Superior temporal gyrus (tissue), 1 donor: ENCODE data around the gene ARF1.

Source experiments
- DNase-seq: peaks from one replicate; pipeline ENCODE4 v3.0.0-alpha.2; 2016; ENCODE audit errors: extremely low spot score

ARF1 gene

GRCh38 chr1:228050571-228051231, 31.8 kb upstream of the ARF1 start:
- no peak for DNase-seq

- DNase-seq = no peak
Measured at GRCh38 chr1:228058172-228058948, 24.1 kb upstream of the ARF1 start.

GRCh38 chr1:228058949-228059633, 23.4 kb upstream of the ARF1 start:
- no peak for DNase-seq

GRCh38 chr1:228059634-228060457, 22.7 kb upstream of the ARF1 start:
- DNase-seq = no peak

- no peak for DNase-seq
Measured at GRCh38 chr1:228060458-228061190, 21.9 kb upstream of the ARF1 start.

- no peak for DNase-seq
Measured at GRCh38 chr1:228061411-228062084, 21.0 kb upstream of the ARF1 start.

- no peak for DNase-seq
Measured at GRCh38 chr1:228062085-228062791, 20.3 kb upstream of the ARF1 start.

- DNase-seq = no peak
Measured at GRCh38 chr1:228062812-228063211, 19.7 kb upstream of the ARF1 start.

GRCh38 chr1:228063251-228064191, 19.0 kb upstream of the ARF1 start:
- DNase-seq = no peak

- no peak for DNase-seq
Measured at GRCh38 chr1:228064296-228064695, 18.2 kb upstream of the ARF1 start.

GRCh38 chr1:228064741-228065542, 17.6 kb upstream of the ARF1 start:
- DNase-seq = no peak

GRCh38 chr1:228065543-228066347, 16.8 kb upstream of the ARF1 start:
- DNase-seq = no peak

- DNase-seq = no peak
Measured at GRCh38 chr1:228066416-228066815, 16.1 kb upstream of the ARF1 start.

- DNase-seq = no peak
Measured at GRCh38 chr1:228066891-228067654, 15.4 kb upstream of the ARF1 start.

- no peak for DNase-seq
Measured at GRCh38 chr1:228068359-228068758, 14.1 kb upstream of the ARF1 start.

GRCh38 chr1:228070173-228070572, 12.3 kb upstream of the ARF1 start:
- no peak for DNase-seq
